Endothelial cell (in vitro differentiated cells): Measurements from ENCODE around the gene KDM1B. TPM values are rescaled to one million over a fixed set of nuclear protein-coding genes. Genes with fewer than 3 reads are reported as not detected.
A peak's percentile ranks its signal among the peaks of the same experiment; 100 is the strongest.

ENCODE experiments used
- DNase-seq: peaks from one replicate; pipeline ENCODE4 v3.0.0; 2021; ENCODE audit warnings: low spot score
- H3K27ac Mint-ChIP-seq: one replicate; pipeline ENCODE4 v1.8.0; 2021; ENCODE audit warnings: mixed read lengths, inconsistent platforms; ENCODE audit not compliant: unreplicated experiment
- H3K27me3 Mint-ChIP-seq: one replicate; pipeline ENCODE4 v1.8.0; 2021; ENCODE audit warnings: mild to moderate bottlenecking, moderate library complexity, mixed read lengths, inconsistent platforms; ENCODE audit not compliant: unreplicated experiment
- H3K36me3 Mint-ChIP-seq: one replicate; pipeline ENCODE4 v1.8.0; 2021; ENCODE audit warnings: mild to moderate bottlenecking, low read depth, mixed read lengths, inconsistent platforms; ENCODE audit not compliant: unreplicated experiment
- H3K4me1 Mint-ChIP-seq: one replicate; pipeline ENCODE4 v1.8.0; 2021; ENCODE audit warnings: mild to moderate bottlenecking, mixed read lengths, inconsistent platforms; ENCODE audit not compliant: unreplicated experiment
- H3K4me3 Mint-ChIP-seq: one replicate; pipeline ENCODE4 v1.8.0; 2021; ENCODE audit warnings: mild to moderate bottlenecking, mixed read lengths, inconsistent platforms; ENCODE audit not compliant: unreplicated experiment
- H3K9me3 Mint-ChIP-seq: one replicate; pipeline ENCODE4 v1.8.0; 2021; ENCODE audit warnings: mixed read lengths, inconsistent platforms; ENCODE audit not compliant: unreplicated experiment
- CTCF ChIP-seq: fragments of 200-600 bp; sonication (generic); IDR thresholded peaks from one replicate; pipeline ENCODE4 v1.5.0; 2021; ENCODE audit warnings: antibody characterized with exemption; ENCODE audit not compliant: unreplicated experiment
- total RNA-seq: library from RNA; stranded (reverse); fragmentation: NEBNext Ultra II Directional; extraction: Animal tissue kit (Norgen Biotek cat#: 25700); gene quantifications from one replicate; pipeline ENCODE4 v1.2.1, GENCODE V29; 2021; ENCODE audit not compliant: unreplicated experiment

Gene KDM1B
- total RNA-seq, 1 donor from 2014 or later = 14.9 TPM

- DNase-seq = no peak
- H3K36me3 Mint-ChIP-seq = peaks cover 17% of the 10 kb centered on the region
- H3K9me3 Mint-ChIP-seq = no peaks in the 10 kb centered on the region
- no peak for TF ChIP-seq CTCF
- peak overlapping the region; percentile 15 for H3K4me3 Mint-ChIP-seq
- no peaks in the 10 kb centered on the region for H3K4me1 Mint-ChIP-seq
- H3K27ac Mint-ChIP-seq = no peak overlapping the region
- H3K27me3 Mint-ChIP-seq = peaks cover 3% of the 10 kb centered on the region
Measured at GRCh38 chr6:18254793-18255192, 99.6 kb downstream of the KDM1B start.

- TF ChIP-seq CTCF = no peak
- DNase-seq = no peak
- Mint-ChIP-seq H3K27me3 (peaks cover 10% of the 10 kb centered on the region), H3K27ac (peak overlapping the region; percentile 40), H3K36me3 (peaks cover 28% of the 10 kb centered on the region), H3K9me3 (no peaks in the 10 kb centered on the region), H3K4me1 (peaks cover 20% of the 10 kb centered on the region), H3K4me3 (no peak overlapping the region)
Measured at GRCh38 chr6:18259675-18260447, 104.6 kb downstream of the KDM1B start.

- Mint-ChIP-seq H3K4me3 (no peak overlapping the region), H3K27me3 (peaks cover 14% of the 10 kb centered on the region), H3K4me1 (peaks cover 27% of the 10 kb centered on the region), H3K36me3 (peaks cover 28% of the 10 kb centered on the region), H3K27ac (no peak overlapping the region), H3K9me3 (no peaks in the 10 kb centered on the region)
- no peak for DNase-seq
- TF ChIP-seq CTCF = no peak
Measured at GRCh38 chr6:18260448-18261106, 105.4 kb downstream of the KDM1B start.

- Mint-ChIP-seq H3K36me3 (peaks cover 27% of the 10 kb centered on the region), H3K27me3 (peaks cover 14% of the 10 kb centered on the region), H3K9me3 (no peaks in the 10 kb centered on the region), H3K4me1 (peaks cover 28% of the 10 kb centered on the region), H3K27ac (no peak overlapping the region), H3K4me3 (peak overlapping the region; percentile 99)
- DNase-seq = no peak
- no peak for TF ChIP-seq CTCF
Measured at GRCh38 chr6:18261877-18262276, 106.7 kb downstream of the KDM1B start.
